H1 (cell line): ENCODE results near the gene AGAP3. TPM values are rescaled to one million over a fixed set of nuclear protein-coding genes. Genes with fewer than 3 reads are reported as not detected.

Experiments used
- ASH2L ChIP-seq: fragments of 200-600, 300-600 bp; sonication (generic); IDR thresholded peaks from one replicate; pipeline ENCODE4 v1.7.1; 2017; ENCODE audit warnings: low read length
- CREB1 ChIP-seq: IDR thresholded peaks from 2 replicates; pipeline ENCODE4 v1.6.1; 2012; ENCODE audit warnings: inconsistent platforms
- CTBP2 ChIP-seq: IDR thresholded peaks from 2 replicates; pipeline ENCODE4 v1.7.0; 2011; ENCODE audit warnings: borderline replicate concordance, mild to moderate bottlenecking, moderate library complexity, mixed read lengths, low read length; ENCODE audit not compliant: insufficient read depth, insufficient read length
- RAD21 ChIP-seq, 2 experiments: IDR thresholded peaks in 1 of 2; conservative IDR thresholded peaks in 1 of 2; 2 replicates each; pipeline ENCODE4 v1.6.1; 2011; ENCODE audit warnings: low read depth in 2 of 2, low read length in 2 of 2, improper control_type of control experiment in 1 of 2, inconsistent platforms in 1 of 2, mild to moderate bottlenecking in 1 of 2, moderate library complexity in 1 of 2
- RBBP5 ChIP-seq: IDR thresholded peaks from 2 replicates; pipeline ENCODE4 v1.7.1; 2012; ENCODE audit warnings: low read depth, mild to moderate bottlenecking, inconsistent platforms, low read length, moderate library complexity, borderline replicate concordance
- SUZ12 ChIP-seq: fragments of 200-600 bp; sonication (generic); IDR thresholded peaks from 2 replicates; pipeline ENCODE4 v1.6.1; 2012; ENCODE audit warnings: mild to moderate bottlenecking, inconsistent platforms, low read length, moderate library complexity, mixed read lengths
- TAF7 ChIP-seq: optimal IDR thresholded peaks from 2 replicates; pipeline ENCODE3; 2011; ENCODE audit warnings: low read depth, mild to moderate bottlenecking, inconsistent platforms, low read length, moderate library complexity, borderline replicate concordance
- YY1 ChIP-seq: IDR thresholded peaks from 2 replicates; pipeline ENCODE4 v1.6.1; 2011; ENCODE audit warnings: low read depth, mild to moderate bottlenecking, low read length
- polyA plus RNA-seq, 7 experiments: library from polyadenylated mRNA; depleted of rRNA in 3 of 7; stranded (reverse) in 5 of 7; unstranded in 2 of 7; fragments of >200 nt in 5 of 7; fragments of 200-250 nt in 2 of 7; gene quantifications; 1 replicate in 5 of 7; 2 replicates in 1 of 7; 4 replicates in 1 of 7; pipeline versions ENCODE4 v1.2.1 to v1.2.3, GENCODE V29; 2011 to 2013; ENCODE audit warnings: missing spikeins in 2 of 7, mixed read lengths in 2 of 7
- total RNA-seq: library from RNA; stranded (reverse); fragmentation: NEBNext Ultra II Directional; extraction: Animal tissue kit (Norgen Biotek cat#: 25700); gene quantifications from 2 replicates; pipeline ENCODE4 v1.2.1, GENCODE V29; 2021
- TF ChIP-seq, protein P1 (sequence below), 3 experiments: IDR thresholded peaks; 1 replicate in 2 of 3; 2 replicates in 1 of 3; pipeline versions ENCODE4 v1.5.1 to v1.6.1; 2011; ENCODE audit warnings: low read length in 3 of 3, mild to moderate bottlenecking in 3 of 3, inconsistent platforms in 2 of 3, low read depth in 1 of 3, moderate library complexity in 1 of 3; ENCODE audit not compliant: insufficient read depth in 1 of 3; ENCODE audit errors: control extremely low read depth in 1 of 3

The AGAP3 gene
- total and polyA plus RNA-seq, 2 of the 8 experiments (the other 6 are each of a cell fraction or from before 2014, with no cell fraction given) = 66.4 to 120 TPM

DNA sequence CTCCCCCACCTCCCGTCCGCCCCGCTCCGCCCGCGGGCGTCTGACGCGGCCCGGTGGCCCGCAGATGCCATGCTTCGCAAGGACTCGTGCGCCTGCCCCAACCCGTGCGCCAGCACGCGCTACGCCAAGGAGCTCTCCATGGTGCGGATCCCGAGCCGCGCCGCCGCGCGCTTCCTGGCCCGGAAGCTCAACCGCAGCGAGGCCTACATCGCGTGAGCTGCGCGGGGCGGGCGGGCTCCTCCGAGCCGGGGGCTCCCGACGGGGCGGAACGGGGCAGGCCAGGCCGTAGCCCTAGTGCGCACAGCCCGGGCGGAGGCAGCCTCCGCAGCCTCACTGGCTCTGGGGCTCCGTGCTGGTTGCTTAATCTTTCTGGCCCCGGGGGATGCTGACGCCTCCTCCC is 35.2 kb upstream of the AGAP3 start (continued):
- 0 out of 2 replicates have a peak, but pooled peaks have one; percentile 58 for TF ChIP-seq YY1
- peak in 1 of 2 experiments; percentile 20; a peak in 1 of 4 replicates for TF ChIP-seq RAD21 (IDR thresholded peaks at IDR 0.05 in 1 of 2, conservative IDR thresholded peaks at IDR 0.05 in 1 of 2; ENCODE audit: low read depth in 2 of 2, low read length in 2 of 2)
- no peak for TF ChIP-seq CTBP2
- no peak for TF ChIP-seq RBBP5
- TF ChIP-seq CREB1 = peak; percentile 72; the same call in 1 of the 2 replicates
- TF ChIP-seq SUZ12 = 0 out of 2 replicates have a peak, but pooled peaks have one; percentile 15
- peak; percentile 65 for TF ChIP-seq TAF7
- no peak for TF ChIP-seq ASH2L
- TF ChIP-seq, protein P1, sequence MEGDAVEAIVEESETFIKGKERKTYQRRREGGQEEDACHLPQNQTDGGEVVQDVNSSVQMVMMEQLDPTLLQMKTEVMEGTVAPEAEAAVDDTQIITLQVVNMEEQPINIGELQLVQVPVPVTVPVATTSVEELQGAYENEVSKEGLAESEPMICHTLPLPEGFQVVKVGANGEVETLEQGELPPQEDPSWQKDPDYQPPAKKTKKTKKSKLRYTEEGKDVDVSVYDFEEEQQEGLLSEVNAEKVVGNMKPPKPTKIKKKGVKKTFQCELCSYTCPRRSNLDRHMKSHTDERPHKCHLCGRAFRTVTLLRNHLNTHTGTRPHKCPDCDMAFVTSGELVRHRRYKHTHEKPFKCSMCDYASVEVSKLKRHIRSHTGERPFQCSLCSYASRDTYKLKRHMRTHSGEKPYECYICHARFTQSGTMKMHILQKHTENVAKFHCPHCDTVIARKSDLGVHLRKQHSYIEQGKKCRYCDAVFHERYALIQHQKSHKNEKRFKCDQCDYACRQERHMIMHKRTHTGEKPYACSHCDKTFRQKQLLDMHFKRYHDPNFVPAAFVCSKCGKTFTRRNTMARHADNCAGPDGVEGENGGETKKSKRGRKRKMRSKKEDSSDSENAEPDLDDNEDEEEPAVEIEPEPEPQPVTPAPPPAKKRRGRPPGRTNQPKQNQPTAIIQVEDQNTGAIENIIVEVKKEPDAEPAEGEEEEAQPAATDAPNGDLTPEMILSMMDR (IDR thresholded peaks at IDR 0.05; ENCODE audit: control extremely low read depth in 1 of 3, insufficient read depth in 1 of 3, low read depth in 1 of 3, low read length in 3 of 3) = peak in 1 of 3 experiments; percentile 4; a peak in 1 of 4 replicates
